HepG2 (cell line): ENCODE data around the gene CCN6. TPM values are rescaled to one million over a fixed set of nuclear protein-coding genes. Genes with fewer than 3 reads are reported as not detected.

Experiments used
- SMAD3 ChIP-seq: sonication (generic); formaldehyde crosslinking; IDR thresholded peaks from 2 replicates; pipeline ENCODE4 v1.4.0; 2020; ENCODE audit warnings: missing genetic modification reagents
- XRCC5 ChIP-seq: fragments of 200-400 bp; formaldehyde crosslinking; optimal IDR thresholded peaks from 2 replicates; pipeline ENCODE3; 2017; ENCODE audit warnings: mild to moderate bottlenecking, low read length
- ZEB1 ChIP-seq: IDR thresholded peaks from 2 replicates; pipeline ENCODE4 v1.6.1; 2012; ENCODE audit warnings: mild to moderate bottlenecking, low read depth, inconsistent platforms; ENCODE audit not compliant: insufficient replicate concordance
- ZNF761 ChIP-seq: sonication (generic); formaldehyde crosslinking; conservative IDR thresholded peaks from 2 replicates; pipeline ENCODE4 v1.4.0; 2020; ENCODE audit warnings: mild to moderate bottlenecking, missing genetic modification reagents
- polyA plus RNA-seq, 8 experiments: library from polyadenylated mRNA; depleted of rRNA in 3 of 8; stranded (reverse) in 7 of 8; unstranded in 1 of 8; fragments of >200 nt; fragmentation: Illumina TruSeq in 4 of 8; extraction: Trizol in 4 of 8; gene quantifications; 2 replicates each; pipeline versions ENCODE4 v1.2.1 to v1.2.3, GENCODE V29; 2011 to 2016; ENCODE audit warnings: low read depth in 4 of 8, missing spikeins in 1 of 8, mixed read lengths in 1 of 8; ENCODE audit not compliant: insufficient read depth in 1 of 8
- total RNA-seq, 5 experiments: library from RNA; depleted of rRNA; stranded (reverse); fragments of >200 nt; fragmentation: Illumina TruSeq; extraction: Trizol; gene quantifications; 2 replicates each; pipeline ENCODE4 v1.2.3, GENCODE V29; 2016; ENCODE audit warnings: low read depth in 1 of 5
- TF ChIP-seq, protein P1 (sequence below): sonication (generic); formaldehyde crosslinking; IDR thresholded peaks from 2 replicates; pipeline ENCODE4 v1.4.0; 2020; ENCODE audit warnings: missing genetic modification reagents, mild to moderate bottlenecking, borderline replicate concordance
- TF ChIP-seq, protein P2 (sequence below): sonication (generic); formaldehyde crosslinking; IDR thresholded peaks from 2 replicates; pipeline ENCODE4 v1.5.0; 2020; ENCODE audit warnings: mild to moderate bottlenecking, missing genetic modification reagents
- TF ChIP-seq, protein P3 (sequence below): sonication (generic); formaldehyde crosslinking; IDR thresholded peaks from 2 replicates; pipeline ENCODE4 v1.5.1; 2020; ENCODE audit warnings: mild to moderate bottlenecking, missing genetic modification reagents, borderline replicate concordance
- TF ChIP-seq, protein P4 (sequence below): IDR thresholded peaks from 2 replicates; pipeline ENCODE4 v1.6.1; 2016; ENCODE audit warnings: low read depth
- TF ChIP-seq, protein P5 (sequence below): sonication (generic); formaldehyde crosslinking; IDR thresholded peaks from 2 replicates; pipeline ENCODE4 v1.5.1; 2020; ENCODE audit warnings: mild to moderate bottlenecking, missing genetic modification reagents
- TF ChIP-seq, protein P6 (sequence below): sonication (generic); formaldehyde crosslinking; IDR thresholded peaks from 2 replicates; pipeline ENCODE4 v1.8.0; 2022; ENCODE audit warnings: mild to moderate bottlenecking, missing genetic modification reagents, moderate library complexity

Gene CCN6
- total and polyA plus RNA-seq, 2 of the 13 experiments (the other 11 are each of a cell fraction or from before 2014, with no cell fraction given) = not detected

DNA sequence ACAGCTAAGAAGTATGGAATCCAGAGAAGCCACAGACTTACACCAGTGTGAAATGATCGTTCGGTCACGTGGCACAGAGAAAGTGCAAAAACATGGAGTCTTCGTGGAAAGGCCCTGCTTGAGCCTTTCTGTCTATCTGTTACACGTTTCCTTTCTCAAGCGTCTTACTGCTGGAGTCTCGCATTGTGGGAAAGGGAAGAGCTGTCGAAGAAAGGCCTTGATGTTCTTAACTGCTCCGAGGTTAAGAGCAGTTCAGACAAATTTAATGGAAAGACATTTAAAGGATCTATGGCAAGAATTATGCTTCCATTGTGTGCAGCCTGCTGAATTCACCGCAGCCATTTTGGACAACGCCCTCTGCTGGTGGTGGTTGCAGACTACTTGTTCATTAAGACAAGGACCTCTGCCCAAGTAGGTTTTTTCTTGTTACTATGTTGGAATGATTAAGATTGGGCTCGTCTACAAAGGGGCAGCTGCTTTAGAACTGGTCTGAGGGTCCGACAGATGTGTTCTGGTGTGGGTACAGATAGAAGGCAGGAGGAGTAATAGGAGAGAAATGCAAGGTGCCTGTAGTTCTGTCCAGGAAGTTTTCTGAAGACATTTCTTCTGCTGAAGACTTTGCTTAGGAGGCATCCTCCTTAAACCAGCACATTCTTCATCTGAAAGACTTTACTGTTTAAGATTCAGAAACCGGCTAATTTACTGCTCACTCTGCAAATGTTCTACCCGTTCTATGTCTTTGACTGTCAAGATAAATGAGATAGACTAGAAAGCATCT is 24.7 kb upstream of the CCN6 start (continued):
- TF ChIP-seq, protein P1, sequence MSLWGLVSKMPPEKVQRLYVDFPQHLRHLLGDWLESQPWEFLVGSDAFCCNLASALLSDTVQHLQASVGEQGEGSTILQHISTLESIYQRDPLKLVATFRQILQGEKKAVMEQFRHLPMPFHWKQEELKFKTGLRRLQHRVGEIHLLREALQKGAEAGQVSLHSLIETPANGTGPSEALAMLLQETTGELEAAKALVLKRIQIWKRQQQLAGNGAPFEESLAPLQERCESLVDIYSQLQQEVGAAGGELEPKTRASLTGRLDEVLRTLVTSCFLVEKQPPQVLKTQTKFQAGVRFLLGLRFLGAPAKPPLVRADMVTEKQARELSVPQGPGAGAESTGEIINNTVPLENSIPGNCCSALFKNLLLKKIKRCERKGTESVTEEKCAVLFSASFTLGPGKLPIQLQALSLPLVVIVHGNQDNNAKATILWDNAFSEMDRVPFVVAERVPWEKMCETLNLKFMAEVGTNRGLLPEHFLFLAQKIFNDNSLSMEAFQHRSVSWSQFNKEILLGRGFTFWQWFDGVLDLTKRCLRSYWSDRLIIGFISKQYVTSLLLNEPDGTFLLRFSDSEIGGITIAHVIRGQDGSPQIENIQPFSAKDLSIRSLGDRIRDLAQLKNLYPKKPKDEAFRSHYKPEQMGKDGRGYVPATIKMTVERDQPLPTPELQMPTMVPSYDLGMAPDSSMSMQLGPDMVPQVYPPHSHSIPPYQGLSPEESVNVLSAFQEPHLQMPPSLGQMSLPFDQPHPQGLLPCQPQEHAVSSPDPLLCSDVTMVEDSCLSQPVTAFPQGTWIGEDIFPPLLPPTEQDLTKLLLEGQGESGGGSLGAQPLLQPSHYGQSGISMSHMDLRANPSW (CRISPR knock-in tag) = no peak
- TF ChIP-seq ZNF761 (CRISPR knock-in tag) (no peak), XRCC5 (peak; percentile 36), SMAD3 (peak; percentile 41; the same call in 1 of the 2 replicates), ZEB1 (no peak)
- TF ChIP-seq, protein P2, sequence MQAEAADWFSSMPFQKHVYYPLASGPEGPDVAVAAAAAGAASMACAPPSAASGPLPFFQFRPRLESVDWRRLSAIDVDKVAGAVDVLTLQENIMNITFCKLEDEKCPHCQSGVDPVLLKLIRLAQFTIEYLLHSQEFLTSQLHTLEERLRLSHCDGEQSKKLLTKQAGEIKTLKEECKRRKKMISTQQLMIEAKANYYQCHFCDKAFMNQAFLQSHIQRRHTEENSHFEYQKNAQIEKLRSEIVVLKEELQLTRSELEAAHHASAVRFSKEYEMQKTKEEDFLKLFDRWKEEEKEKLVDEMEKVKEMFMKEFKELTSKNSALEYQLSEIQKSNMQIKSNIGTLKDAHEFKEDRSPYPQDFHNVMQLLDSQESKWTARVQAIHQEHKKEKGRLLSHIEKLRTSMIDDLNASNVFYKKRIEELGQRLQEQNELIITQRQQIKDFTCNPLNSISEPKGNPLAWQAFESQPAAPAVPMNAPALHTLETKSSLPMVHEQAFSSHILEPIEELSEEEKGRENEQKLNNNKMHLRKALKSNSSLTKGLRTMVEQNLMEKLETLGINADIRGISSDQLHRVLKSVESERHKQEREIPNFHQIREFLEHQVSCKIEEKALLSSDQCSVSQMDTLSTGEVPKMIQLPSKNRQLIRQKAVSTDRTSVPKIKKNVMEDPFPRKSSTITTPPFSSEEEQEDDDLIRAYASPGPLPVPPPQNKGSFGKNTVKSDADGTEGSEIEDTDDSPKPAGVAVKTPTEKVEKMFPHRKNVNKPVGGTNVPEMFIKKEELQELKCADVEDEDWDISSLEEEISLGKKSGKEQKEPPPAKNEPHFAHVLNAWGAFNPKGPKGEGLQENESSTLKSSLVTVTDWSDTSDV (CRISPR knock-in tag) = no peak
- TF ChIP-seq, protein P3, sequence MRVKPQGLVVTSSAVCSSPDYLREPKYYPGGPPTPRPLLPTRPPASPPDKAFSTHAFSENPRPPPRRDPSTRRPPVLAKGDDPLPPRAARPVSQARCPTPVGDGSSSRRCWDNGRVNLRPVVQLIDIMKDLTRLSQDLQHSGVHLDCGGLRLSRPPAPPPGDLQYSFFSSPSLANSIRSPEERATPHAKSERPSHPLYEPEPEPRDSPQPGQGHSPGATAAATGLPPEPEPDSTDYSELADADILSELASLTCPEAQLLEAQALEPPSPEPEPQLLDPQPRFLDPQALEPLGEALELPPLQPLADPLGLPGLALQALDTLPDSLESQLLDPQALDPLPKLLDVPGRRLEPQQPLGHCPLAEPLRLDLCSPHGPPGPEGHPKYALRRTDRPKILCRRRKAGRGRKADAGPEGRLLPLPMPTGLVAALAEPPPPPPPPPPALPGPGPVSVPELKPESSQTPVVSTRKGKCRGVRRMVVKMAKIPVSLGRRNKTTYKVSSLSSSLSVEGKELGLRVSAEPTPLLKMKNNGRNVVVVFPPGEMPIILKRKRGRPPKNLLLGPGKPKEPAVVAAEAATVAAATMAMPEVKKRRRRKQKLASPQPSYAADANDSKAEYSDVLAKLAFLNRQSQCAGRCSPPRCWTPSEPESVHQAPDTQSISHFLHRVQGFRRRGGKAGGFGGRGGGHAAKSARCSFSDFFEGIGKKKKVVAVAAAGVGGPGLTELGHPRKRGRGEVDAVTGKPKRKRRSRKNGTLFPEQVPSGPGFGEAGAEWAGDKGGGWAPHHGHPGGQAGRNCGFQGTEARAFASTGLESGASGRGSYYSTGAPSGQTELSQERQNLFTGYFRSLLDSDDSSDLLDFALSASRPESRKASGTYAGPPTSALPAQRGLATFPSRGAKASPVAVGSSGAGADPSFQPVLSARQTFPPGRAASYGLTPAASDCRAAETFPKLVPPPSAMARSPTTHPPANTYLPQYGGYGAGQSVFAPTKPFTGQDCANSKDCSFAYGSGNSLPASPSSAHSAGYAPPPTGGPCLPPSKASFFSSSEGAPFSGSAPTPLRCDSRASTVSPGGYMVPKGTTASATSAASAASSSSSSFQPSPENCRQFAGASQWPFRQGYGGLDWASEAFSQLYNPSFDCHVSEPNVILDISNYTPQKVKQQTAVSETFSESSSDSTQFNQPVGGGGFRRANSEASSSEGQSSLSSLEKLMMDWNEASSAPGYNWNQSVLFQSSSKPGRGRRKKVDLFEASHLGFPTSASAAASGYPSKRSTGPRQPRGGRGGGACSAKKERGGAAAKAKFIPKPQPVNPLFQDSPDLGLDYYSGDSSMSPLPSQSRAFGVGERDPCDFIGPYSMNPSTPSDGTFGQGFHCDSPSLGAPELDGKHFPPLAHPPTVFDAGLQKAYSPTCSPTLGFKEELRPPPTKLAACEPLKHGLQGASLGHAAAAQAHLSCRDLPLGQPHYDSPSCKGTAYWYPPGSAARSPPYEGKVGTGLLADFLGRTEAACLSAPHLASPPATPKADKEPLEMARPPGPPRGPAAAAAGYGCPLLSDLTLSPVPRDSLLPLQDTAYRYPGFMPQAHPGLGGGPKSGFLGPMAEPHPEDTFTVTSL (CRISPR knock-in tag) = no peak
- TF ChIP-seq, protein P4, sequence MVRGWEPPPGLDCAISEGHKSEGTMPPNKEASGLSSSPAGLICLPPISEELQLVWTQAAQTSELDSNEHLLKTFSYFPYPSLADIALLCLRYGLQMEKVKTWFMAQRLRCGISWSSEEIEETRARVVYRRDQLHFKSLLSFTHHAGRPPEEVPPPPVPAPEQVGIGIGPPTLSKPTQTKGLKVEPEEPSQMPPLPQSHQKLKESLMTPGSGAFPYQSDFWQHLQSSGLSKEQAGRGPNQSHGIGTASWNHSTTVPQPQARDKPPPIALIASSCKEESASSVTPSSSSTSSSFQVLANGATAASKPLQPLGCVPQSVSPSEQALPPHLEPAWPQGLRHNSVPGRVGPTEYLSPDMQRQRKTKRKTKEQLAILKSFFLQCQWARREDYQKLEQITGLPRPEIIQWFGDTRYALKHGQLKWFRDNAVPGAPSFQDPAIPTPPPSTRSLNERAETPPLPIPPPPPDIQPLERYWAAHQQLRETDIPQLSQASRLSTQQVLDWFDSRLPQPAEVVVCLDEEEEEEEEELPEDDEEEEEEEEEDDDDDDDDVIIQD = no peak
- TF ChIP-seq, protein P5, sequence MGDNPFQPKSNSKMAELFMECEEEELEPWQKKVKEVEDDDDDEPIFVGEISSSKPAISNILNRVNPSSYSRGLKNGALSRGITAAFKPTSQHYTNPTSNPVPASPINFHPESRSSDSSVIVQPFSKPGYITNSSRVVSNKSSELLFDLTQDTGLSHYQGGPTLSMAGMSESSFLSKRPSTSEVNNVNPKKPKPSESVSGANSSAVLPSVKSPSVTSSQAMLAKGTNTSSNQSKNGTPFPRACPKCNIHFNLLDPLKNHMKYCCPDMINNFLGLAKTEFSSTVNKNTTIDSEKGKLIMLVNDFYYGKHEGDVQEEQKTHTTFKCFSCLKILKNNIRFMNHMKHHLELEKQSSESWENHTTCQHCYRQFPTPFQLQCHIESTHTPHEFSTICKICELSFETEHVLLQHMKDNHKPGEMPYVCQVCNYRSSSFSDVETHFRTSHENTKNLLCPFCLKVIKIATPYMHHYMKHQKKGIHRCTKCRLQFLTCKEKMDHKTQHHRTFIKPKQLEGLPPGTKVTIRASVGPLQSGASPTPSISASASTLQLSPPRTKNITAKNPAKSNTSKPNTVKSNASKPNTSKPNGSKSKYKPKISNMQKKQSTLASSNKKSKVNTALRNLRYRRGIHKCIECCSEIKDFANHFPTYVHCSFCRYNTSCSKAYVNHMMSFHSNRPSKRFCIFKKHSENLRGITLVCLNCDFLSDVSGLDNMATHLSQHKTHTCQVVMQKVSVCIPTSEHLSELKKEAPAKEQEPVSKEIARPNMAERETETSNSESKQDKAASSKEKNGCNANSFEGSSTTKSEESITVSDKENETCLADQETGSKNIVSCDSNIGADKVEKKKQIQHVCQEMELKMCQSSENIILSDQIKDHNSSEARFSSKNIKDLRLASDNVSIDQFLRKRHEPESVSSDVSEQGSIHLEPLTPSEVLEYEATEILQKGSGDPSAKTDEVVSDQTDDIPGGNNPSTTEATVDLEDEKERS (CRISPR knock-in tag) = peak; percentile 62; the same call in 1 of the 2 replicates
- TF ChIP-seq, protein P6, sequence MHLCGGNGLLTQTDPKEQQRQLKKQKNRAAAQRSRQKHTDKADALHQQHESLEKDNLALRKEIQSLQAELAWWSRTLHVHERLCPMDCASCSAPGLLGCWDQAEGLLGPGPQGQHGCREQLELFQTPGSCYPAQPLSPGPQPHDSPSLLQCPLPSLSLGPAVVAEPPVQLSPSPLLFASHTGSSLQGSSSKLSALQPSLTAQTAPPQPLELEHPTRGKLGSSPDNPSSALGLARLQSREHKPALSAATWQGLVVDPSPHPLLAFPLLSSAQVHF (CRISPR knock-in tag) = no peak
